ENCODE results near the gene LMF2. TPM values are rescaled to one million over a fixed set of nuclear protein-coding genes. Genes with fewer than 3 reads are reported as not detected.
"Not testable (repeated sequence)": the region's sequence is repeated elsewhere in the genome, so short reads cannot be mapped to it uniquely, and the experiment has no call there.

Gene LMF2
- total RNA-seq, 1 experiment from 2014 or later: 56.9 TPM

GRCh38 chr22:50520826-50521453 is 13.4 kb upstream of the LMF2 start:
- peaks cover 7 to 36% of the 10 kb centered on the region in 2 experiments; a peak in 3 of 4 replicates for H3K36me3 ChIP-seq (ENCODE audit: control insufficient read depth in 1 of 2, insufficient read depth in 2 of 2, low read length in 2 of 2)
- no peaks in the 10 kb centered on the region for H3K9me3 ChIP-seq (ENCODE audit: control insufficient read depth in 1 of 2, insufficient read depth in 1 of 2, low read depth in 1 of 2, low read length in 2 of 2)
- no peak overlapping the region for H3K4me2 ChIP-seq (ENCODE audit: low read length)
- POLR2A ChIA-PET: no interaction called here
- no peak for DNase-seq (ENCODE audit: low read depth, low spot score)
- no peak overlapping the region for H3K4me3 ChIP-seq (replicated peaks in 1 of 2; ENCODE audit: low read depth in 1 of 2, low read length in 2 of 2)
- TF ChIP-seq ZNF274 (IDR thresholded peaks at IDR 0.05; ENCODE audit: low read depth, low read length) (no peak), POLR2A (IDR thresholded peaks at IDR 0.05; ENCODE audit: borderline replicate concordance, extremely low read depth, insufficient read depth, insufficient read length) (no peak), TCF7L2 (IDR thresholded peaks at IDR 0.05; ENCODE audit: borderline replicate concordance, extremely low read depth, insufficient read depth, insufficient read length) (no peak), SP1 (IDR thresholded peaks at IDR 0.05; ENCODE audit: low read depth) (no peak), ZFX (IDR thresholded peaks at IDR 0.05) (no peak), CBX3 (IDR thresholded peaks at IDR 0.05; ENCODE audit: low read depth) (no peak), ATF3 (IDR thresholded peaks at IDR 0.05) (no peak), FOSL1 (IDR thresholded peaks at IDR 0.05; ENCODE audit: low read depth) (no peak), ZBTB33 (IDR thresholded peaks at IDR 0.05; ENCODE audit: extremely low read depth, insufficient replicate concordance, low read length) (no peak)
- H3K27ac ChIP-seq (ENCODE audit: low read depth, low read length): no peak overlapping the region
- H3K79me2 ChIP-seq (ENCODE audit: insufficient read depth, low read length): peaks cover 44% of the 10 kb centered on the region
- CTCF ChIA-PET: no interaction called here
- H3K9ac ChIP-seq (ENCODE audit: low read length): no peak overlapping the region
- ATAC-seq: no peak
- H2AFZ ChIP-seq (ENCODE audit: low read depth, low read length, poor library complexity, severe bottlenecking): no peak overlapping the region
- H3K9me2 ChIP-seq (ENCODE audit: insufficient read depth): no peaks in the 10 kb centered on the region
- BruUV-seq (replicated peaks): no TSS peak
- H4K20me1 ChIP-seq (ENCODE audit: insufficient read depth): no peaks in the 10 kb centered on the region
- H3K4me1 ChIP-seq (ENCODE audit: control insufficient read depth in 1 of 2, insufficient read depth in 2 of 2, low read length in 2 of 2): peaks cover 6 to 18% of the 10 kb centered on the region in 2 experiments; a peak in 3 of 4 replicates
- H3K27me3 ChIP-seq (ENCODE audit: insufficient read depth, low read length): no peaks in the 10 kb centered on the region
- intact Hi-C loops (cut with micrococcal nuclease): no loop called here
- RAD21 ChIA-PET (ENCODE audit: low non-redundant PET in 1 of 2, low total read pairs in 2 of 2, uncharacterized antibody in 2 of 2, unreplicated experiment in 2 of 2): no interaction called here

GRCh38 chr22:50520184-50520583 is 12.7 kb upstream of the LMF2 start:
- BruUV-seq (replicated peaks); H3K4me3 ChIP-seq (replicated peaks in 1 of 2; ENCODE audit: low read depth in 1 of 2, low read length in 2 of 2); intact Hi-C loops (cut with micrococcal nuclease); H3K4me2 ChIP-seq (ENCODE audit: low read length); ATAC-seq; H2AFZ ChIP-seq (ENCODE audit: low read depth, low read length, poor library complexity, severe bottlenecking); H3K9ac ChIP-seq (ENCODE audit: low read length); H4K20me1 ChIP-seq (ENCODE audit: insufficient read depth); H3K9me3 ChIP-seq (ENCODE audit: control insufficient read depth in 1 of 2, insufficient read depth in 1 of 2, low read depth in 1 of 2, low read length in 2 of 2); RAD21 ChIA-PET (ENCODE audit: low non-redundant PET in 1 of 2, low total read pairs in 2 of 2, uncharacterized antibody in 2 of 2, unreplicated experiment in 2 of 2); H3K27ac ChIP-seq (ENCODE audit: low read depth, low read length); POLR2A ChIA-PET; H3K27me3 ChIP-seq (ENCODE audit: insufficient read depth, low read length); H3K9me2 ChIP-seq (ENCODE audit: insufficient read depth); DNase-seq (ENCODE audit: low read depth, low spot score); CTCF ChIA-PET: not testable (repeated sequence)
- Histone ChIP-seq H3K4me1 (ENCODE audit: control insufficient read depth in 1 of 2, insufficient read depth in 2 of 2, low read length in 2 of 2) (peaks cover 6 to 16% of the 10 kb centered on the region in 2 experiments; a peak in 3 of 4 replicates), H3K36me3 (ENCODE audit: control insufficient read depth in 1 of 2, insufficient read depth in 2 of 2, low read length in 2 of 2) (peaks cover 7 to 36% of the 10 kb centered on the region in 2 experiments; a peak in 3 of 4 replicates), H3K79me2 (ENCODE audit: insufficient read depth, low read length) (peaks cover 48% of the 10 kb centered on the region)
